SIG-M5 treated with dmso at 0.1 percent for 504 hours (cell line): ENCODE measurements around the gene ATP2C2.

Experiments
- DNase-seq: peaks from one replicate; lab custom pipeline; 2025; ENCODE audit not compliant: unreplicated experiment; lab: John Stamatoyannopoulos, UW

Gene ATP2C2

GRCh38 chr16:84466692-84467091 lies 98.4 kb downstream of the ATP2C2 start:
- no peak for DNase-seq

GRCh38 chr16:84467256-84467655 lies 98.9 kb downstream of the ATP2C2 start:
- no peak for DNase-seq

- DNase-seq = no peak
These were observed 99.4 kb downstream of the ATP2C2 start for GRCh38 chr16:84467709-84468108.

- DNase-seq = no peak
These were observed 103.0 kb downstream of the ATP2C2 start for GRCh38 chr16:84471316-84471715.

GRCh38 chr16:84471966-84472365 lies 103.6 kb downstream of the ATP2C2 start:
- no peak for DNase-seq

- DNase-seq = peak; percentile 7
These were observed 107.4 kb downstream of the ATP2C2 start for GRCh38 chr16:84475643-84476240.

GRCh38 chr16:84476401-84476800 lies 108.1 kb downstream of the ATP2C2 start:
- no peak for DNase-seq

- no peak for DNase-seq
These were observed 109.3 kb downstream of the ATP2C2 start for GRCh38 chr16:84477661-84478060.

- DNase-seq = no peak
These were observed 110.0 kb downstream of the ATP2C2 start for GRCh38 chr16:84478172-84478947.

- DNase-seq = no peak
These were observed 111.5 kb downstream of the ATP2C2 start for GRCh38 chr16:84479716-84480450.

- DNase-seq = no peak
These were observed 112.9 kb downstream of the ATP2C2 start for GRCh38 chr16:84481051-84481735.

- no peak for DNase-seq
These were observed 113.9 kb downstream of the ATP2C2 start for GRCh38 chr16:84482001-84482891.

GRCh38 chr16:84482951-84483881 lies 114.9 kb downstream of the ATP2C2 start:
- DNase-seq = no peak

GRCh38 chr16:84483882-84484565 lies 115.7 kb downstream of the ATP2C2 start:
- no peak for DNase-seq

GRCh38 chr16:84484579-84485254 lies 116.4 kb downstream of the ATP2C2 start:
- DNase-seq = peak; percentile 18

GRCh38 chr16:84485255-84486010 lies 117.1 kb downstream of the ATP2C2 start:
- no peak for DNase-seq

- DNase-seq = no peak
These were observed 117.8 kb downstream of the ATP2C2 start for GRCh38 chr16:84486126-84486525.
